Measurements from ENCODE around the gene MYH11.
"Not testable (repeated sequence)": the region's sequence is repeated elsewhere in the genome, so short reads cannot be mapped to it uniquely, and the experiment has no call there.

Gene MYH11

DNA sequence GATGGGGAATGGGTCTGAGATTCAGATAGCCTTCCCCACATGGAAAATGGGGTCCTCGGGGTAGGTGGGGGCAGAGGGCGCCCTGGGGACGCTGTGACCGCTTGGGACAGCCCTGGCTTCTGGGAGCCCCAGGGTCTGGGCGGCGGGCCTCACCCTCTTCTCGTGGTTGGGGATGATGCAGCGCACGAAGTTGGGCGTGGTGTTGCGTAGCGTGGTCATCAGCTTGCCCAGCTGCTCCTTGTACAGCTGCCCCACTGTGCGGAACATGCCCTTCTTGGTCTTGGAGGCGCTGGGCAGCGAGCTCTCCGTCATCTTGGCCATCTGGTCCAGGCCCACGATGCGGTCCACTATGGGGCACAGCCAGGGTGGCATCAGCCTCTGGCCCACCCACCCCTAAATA, 106.8 kb downstream of the MYH11 start:
- no peak for DNase-seq (ENCODE audit: low spot score)

- no peak for DNase-seq (ENCODE audit: low spot score)
Measured at GRCh38 chr16:15749371-15749770, 107.5 kb downstream of the MYH11 start.

DNA sequence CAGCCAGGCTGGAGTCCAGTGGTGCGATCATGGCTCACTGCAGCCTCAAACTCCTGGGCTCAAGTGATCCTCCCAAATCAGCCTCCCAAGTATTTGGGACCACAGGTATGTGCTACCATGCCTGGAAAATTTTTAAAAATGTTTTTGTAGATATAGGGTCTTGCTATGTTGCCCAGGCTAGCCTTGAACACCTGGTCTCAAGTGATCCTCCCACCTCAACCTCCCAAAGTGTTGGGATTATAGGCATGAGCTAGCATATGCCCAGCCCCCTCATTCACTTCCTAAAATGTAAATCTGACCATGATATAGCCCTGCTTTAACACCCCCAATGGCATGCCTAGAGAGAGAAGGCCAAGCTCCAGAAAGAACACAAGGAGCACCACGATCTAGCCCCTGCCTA, 108.2 kb downstream of the MYH11 start:
- no peak for DNase-seq (ENCODE audit: low spot score)

DNA sequence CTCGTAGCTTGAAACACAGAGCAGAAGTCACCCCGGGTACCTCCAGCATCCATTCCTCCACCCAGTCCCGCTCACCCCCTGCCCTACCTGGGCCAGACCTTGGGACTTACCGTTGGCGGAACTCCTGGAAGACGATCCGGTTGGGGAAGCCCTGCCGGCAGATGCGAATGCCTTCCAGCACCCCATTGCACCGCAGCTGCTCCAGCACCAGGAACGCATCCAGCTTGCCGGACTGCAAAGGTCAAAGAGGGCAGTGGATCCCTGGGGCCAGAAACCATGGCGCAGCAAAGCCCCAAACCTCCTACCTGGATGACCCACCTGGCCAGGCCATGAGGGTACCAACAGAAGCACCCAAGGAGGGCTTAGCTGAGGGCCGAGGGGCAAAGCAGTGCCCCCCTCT, 108.9 kb downstream of the MYH11 start:
- DNase-seq (ENCODE audit: low spot score) = no peak

DNA sequence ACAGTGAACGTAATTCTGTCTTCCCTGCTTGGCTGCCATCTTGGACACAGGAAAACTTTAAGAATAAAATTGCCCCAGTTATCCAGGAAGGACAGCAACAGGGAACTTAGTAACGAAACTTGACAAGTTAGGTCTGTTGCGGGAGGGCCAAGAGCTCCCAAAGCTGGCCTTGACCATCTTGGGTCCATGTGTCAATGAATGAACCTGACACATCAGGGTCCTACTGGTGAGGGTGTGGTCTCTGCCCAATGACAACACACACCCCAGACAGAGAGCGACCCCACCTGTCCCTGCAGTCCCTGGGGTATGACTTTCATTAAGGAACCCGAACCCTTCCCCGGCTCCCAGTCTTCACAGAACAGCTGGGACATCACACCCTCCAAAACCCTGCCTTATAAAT, 110.5 kb downstream of the MYH11 start:
- DNase-seq (ENCODE audit: low spot score) = no peak

GRCh38 chr16:15743657-15744056, 113.2 kb downstream of the MYH11 start:
- DNase-seq (ENCODE audit: low spot score) = no peak

DNA sequence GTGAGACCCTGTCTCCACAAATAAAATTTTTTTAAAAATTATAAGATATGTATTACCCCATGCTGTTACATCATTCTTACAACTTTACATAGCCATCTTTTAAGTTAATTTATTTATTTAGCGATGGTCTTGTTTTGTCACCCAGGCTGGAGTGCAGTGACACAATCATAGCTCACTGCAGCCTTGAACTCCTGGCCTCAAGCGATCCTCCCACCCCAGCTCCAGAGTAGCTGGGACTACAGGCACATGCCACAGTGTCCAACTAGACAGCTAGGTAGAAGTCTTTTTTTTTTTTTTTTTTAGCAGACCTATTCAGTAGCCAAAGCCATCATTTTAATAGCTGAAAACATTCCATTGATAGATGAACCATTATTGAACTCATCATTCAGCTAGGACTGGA, 114.1 kb downstream of the MYH11 start:
- no peak for DNase-seq (ENCODE audit: low spot score)

- DNase-seq (ENCODE audit: low spot score) = no peak
Measured at GRCh38 chr16:15741207-15741871, 115.5 kb downstream of the MYH11 start.

DNA sequence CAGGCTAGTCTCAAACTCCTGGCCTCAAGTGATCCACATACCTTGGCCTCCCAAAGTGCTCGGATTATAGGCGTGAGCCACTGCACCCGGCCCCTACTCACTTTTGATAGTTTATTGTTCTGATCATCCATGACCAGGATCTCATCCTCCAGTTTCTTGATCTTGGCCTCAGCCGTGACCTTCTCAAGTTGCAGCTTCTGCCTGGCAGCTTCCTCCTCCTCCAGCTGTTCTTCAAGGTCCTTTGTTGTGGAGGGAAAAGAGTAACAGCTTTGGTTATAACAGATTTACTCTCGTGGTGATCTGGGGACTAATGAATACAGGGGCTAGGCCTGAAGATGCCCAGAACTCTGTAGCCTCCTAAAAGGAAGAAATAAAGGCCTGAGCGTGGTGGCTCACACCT, 116.9 kb downstream of the MYH11 start:
- DNase-seq (ENCODE audit: low spot score) = no peak

GRCh38 chr16:15739464-15739863, 117.4 kb downstream of the MYH11 start:
- no peak for DNase-seq (ENCODE audit: low spot score)

- no peak for DNase-seq (ENCODE audit: low spot score)
Measured at GRCh38 chr16:15737140-15737644, 119.6 kb downstream of the MYH11 start.

DNA sequence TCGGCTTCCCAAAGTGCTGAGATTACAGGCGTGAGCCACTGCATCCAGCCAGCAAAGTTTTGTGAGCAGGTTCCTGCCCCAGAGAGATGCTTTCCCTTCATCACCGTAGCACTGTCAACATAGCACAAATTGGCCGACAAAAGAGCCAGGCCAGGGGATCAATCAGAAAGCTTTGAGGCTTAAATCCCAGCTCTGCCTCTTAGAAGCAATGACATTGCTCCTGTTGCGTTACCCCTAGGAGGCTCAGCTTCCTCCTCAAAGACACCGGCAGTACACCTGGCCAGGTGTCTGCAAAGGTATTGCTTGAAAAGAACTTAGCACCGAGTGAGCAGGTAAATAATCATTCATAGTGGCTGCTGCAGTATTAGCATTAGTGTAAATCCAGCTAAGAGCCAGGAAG, 120.3 kb downstream of the MYH11 start:
- DNase-seq (ENCODE audit: low spot score) = no peak

DNA sequence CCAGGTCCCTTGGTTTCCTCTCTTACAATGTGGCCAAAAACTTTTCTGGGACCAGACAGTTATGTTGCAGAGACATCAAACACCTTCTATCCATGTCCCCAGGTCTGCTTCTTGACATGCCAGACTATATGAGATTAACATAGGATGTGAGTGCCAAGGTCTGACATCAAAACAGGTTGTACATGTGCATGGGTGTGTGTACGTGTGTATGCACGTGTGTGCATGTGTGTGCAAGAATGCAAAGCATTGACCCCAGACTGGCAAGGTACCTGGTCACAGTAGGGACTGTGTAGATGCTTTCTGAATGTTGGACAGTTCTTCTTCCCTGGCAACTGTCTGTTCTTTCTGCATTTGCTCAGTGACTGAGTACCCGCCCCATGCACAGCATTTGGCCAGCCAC, 121.2 kb downstream of the MYH11 start:
- DNase-seq (ENCODE audit: low spot score) = no peak

DNA sequence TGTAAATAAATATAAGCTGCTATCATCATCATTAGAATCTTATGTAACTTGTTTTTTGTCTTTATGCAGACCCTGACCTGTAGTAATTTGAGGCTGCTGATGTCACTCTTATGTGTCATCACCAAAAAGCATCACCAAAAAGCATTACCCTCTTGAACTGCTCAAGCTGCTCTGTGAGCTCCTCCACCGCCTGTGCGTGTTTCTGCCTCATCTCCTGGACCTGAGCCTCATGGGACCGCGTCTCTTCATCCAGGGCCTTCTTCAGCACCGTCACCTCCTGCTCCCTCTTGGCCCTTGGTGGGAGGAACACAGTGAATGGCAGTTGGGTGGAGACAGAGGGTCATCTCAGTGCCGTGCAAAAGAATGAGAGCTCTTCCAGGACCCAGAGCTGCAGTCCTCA, 124.4 kb downstream of the MYH11 start:
- no peak for DNase-seq (ENCODE audit: low spot score)

DNA sequence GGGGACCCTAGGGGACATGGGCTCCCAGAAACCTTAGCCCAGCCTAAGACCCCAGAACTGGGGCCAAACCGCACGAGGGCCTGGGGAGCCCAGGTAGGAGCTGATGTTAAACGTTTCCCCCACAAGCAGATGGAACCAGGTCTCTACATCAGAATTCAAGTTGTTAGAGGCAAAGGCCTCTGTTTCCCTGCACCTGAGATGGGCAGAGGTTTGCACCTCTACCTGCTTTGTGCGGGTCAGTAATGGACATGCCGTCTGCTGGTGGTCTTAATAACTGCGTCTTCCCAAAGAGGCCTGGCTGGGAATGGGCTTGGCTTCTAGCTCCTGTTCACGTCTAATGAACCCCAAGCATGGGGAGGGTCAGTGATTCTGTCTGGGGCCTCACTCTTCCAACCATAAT, 127.7 kb downstream of the MYH11 start:
- DNase-seq (ENCODE audit: low spot score) = no peak

DNA sequence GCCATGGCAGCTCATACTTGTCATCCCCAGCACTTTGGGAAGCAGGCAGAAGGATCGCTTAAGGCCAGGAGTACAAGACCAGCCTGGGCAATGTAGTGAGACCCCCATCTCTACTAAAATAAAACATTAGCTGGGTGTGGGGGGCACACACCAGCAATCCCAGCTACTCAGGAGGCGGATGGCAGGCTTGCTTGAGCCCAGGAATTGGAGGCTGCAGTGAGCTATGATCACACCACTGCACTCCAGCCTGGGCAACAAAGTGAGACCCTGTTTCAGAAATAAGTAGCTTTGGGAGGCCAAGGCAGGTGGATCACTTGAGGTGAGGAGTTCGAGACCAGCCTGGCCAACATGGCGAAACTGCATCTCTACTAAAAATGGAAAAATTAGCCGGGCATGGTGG, 129.1 kb downstream of the MYH11 start:
- not testable (repeated sequence) for DNase-seq (ENCODE audit: low spot score)

GRCh38 chr16:15726715-15727114, 130.1 kb downstream of the MYH11 start:
- DNase-seq (ENCODE audit: low spot score) = no peak

- DNase-seq (ENCODE audit: low spot score) = no peak
Measured at GRCh38 chr16:15725641-15726240, 131.1 kb downstream of the MYH11 start.

- no peak for DNase-seq (ENCODE audit: low spot score)
Measured at GRCh38 chr16:15723808-15724207, 133.0 kb downstream of the MYH11 start.

DNA sequence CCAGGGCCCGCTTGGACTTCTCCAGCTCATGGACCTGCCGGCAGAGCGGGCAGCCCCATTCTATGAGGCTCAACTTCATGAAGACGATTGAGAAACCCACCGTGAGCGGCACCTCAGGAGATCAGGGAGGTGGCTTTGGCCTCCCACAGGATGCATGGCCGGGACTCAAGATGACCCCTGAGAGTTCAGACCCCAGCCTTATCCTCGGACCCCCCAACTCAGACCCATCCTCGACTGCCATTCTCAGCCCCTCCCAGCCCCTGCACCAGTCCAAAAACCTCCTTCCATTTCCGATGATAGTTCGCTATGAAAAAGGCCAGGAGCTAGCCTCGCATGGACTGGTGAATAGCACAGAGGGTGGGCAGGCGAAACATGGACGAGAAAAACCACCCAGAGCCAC, 135.8 kb downstream of the MYH11 start:
- DNase-seq (ENCODE audit: low spot score) = no peak

DNA sequence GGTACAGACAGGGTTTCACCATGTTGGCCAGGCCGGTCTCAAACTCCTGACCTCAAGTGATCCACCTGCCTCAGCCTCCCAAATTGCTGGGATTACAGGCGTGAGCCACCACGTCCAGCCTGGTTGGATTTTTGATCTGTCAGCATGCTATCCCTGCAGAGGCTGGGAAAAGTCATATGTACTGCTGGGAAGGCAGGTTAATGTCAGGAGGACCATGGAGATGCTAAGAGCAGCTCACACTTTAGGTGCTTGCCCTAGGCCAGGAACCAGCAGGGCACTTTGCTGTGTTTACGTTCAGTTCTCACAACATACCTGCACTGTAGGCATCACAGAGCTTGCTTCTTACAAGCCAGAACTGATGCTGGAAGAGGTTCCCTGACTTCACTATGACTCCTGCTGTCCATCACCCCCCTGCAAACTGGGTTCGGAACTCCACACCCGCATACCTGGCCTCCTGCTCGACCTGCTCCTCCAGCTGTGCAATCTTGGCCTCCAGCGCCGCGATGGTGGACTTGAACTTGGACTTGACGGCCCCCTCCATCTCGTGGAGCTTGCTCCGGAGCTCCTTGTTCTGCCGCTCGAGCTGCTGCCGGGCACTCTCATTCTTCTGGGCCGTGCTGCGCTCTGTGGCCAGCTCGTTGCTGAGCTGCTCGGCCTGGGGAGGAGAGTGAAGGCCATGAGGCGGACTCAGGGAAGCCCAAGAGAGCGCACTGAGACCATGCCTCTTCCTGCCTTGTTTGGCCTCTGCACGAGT, 140.0 kb downstream of the MYH11 start:
- DNase-seq (ENCODE audit: low spot score) = no peak

GRCh38 chr16:15715221-15715620, 141.6 kb downstream of the MYH11 start:
- DNase-seq (ENCODE audit: low spot score) = no peak
